HG03575 (cell line): Measurements from ENCODE around the gene EDIL3.

Source experiments
- ATAC-seq: cut with Tn5 transposase; IDR thresholded peaks from one replicate; pipeline ENCODE4 v1.9.1; 2021; ENCODE audit not compliant: unreplicated experiment, insufficient number of reproducible peaks, low FRiP score; ENCODE audit errors: extremely low read depth

EDIL3 gene

GRCh38 chr5:83900306-83900705 lies 484.4 kb downstream of the EDIL3 start:
- no peak for ATAC-seq

- no peak for ATAC-seq
Observed at GRCh38 chr5:83899326-83899970, 485.2 kb downstream of the EDIL3 start.

GRCh38 chr5:83895860-83896259 lies 488.8 kb downstream of the EDIL3 start:
- no peak for ATAC-seq

GRCh38 chr5:83891261-83891660 lies 493.4 kb downstream of the EDIL3 start:
- no peak for ATAC-seq
